Bone marrow (tissue), 2 donors: Measurements from ENCODE around the gene CHFR.
"Not testable (repeated sequence)": the region's sequence is repeated elsewhere in the genome, so short reads cannot be mapped to it uniquely, and the experiment has no call there.

Experiments used
- DNase-seq, 2 donors: peaks; one replicate each; lab custom pipeline; 2025; lab: John Stamatoyannopoulos, UW

The CHFR gene

GRCh38 chr12:132874175-132874574 is 13.2 kb downstream of the CHFR start:
- DNase-seq, result no peak

GRCh38 chr12:132873724-132874123 is 13.7 kb downstream of the CHFR start:
- DNase-seq, result no peak

- DNase-seq, result no peak
These were observed 14.4 kb downstream of the CHFR start for GRCh38 chr12:132872975-132873421.

GRCh38 chr12:132872073-132872855 is 15.1 kb downstream of the CHFR start:
- no peak for DNase-seq

- DNase-seq, result no peak
These were observed 17.9 kb downstream of the CHFR start for GRCh38 chr12:132869551-132869950.

- DNase-seq, result no peak
These were observed 21.1 kb downstream of the CHFR start for GRCh38 chr12:132866251-132866828.

- DNase-seq, result no peak
These were observed 25.8 kb downstream of the CHFR start for GRCh38 chr12:132861558-132861957.

- no peak for DNase-seq
These were observed 28.6 kb downstream of the CHFR start for GRCh38 chr12:132858718-132859266.

- not testable (repeated sequence) for DNase-seq
These were observed 30.4 kb downstream of the CHFR start for GRCh38 chr12:132857019-132857418.

- DNase-seq, result no peak
These were observed 30.8 kb downstream of the CHFR start for GRCh38 chr12:132856581-132856980.

GRCh38 chr12:132855211-132855610 is 32.2 kb downstream of the CHFR start:
- not testable (repeated sequence) for DNase-seq

- DNase-seq, result no peak
These were observed 33.9 kb downstream of the CHFR start for GRCh38 chr12:132853285-132854092.

- no peak for DNase-seq
These were observed 34.9 kb downstream of the CHFR start for GRCh38 chr12:132852496-132852895.

- DNase-seq, result no peak
These were observed 35.9 kb downstream of the CHFR start for GRCh38 chr12:132851465-132851864.

- no peak for DNase-seq
These were observed 37.1 kb downstream of the CHFR start for GRCh38 chr12:132850291-132850690.

GRCh38 chr12:132848521-132848920 is 38.9 kb downstream of the CHFR start:
- no peak for DNase-seq

GRCh38 chr12:132847363-132848356 is 39.7 kb downstream of the CHFR start:
- no peak for DNase-seq

GRCh38 chr12:132844681-132845080 is 42.7 kb downstream of the CHFR start:
- not testable (repeated sequence) for DNase-seq

GRCh38 chr12:132842449-132843045 is 44.9 kb downstream of the CHFR start:
- no peak for DNase-seq

- no peak for DNase-seq
These were observed 46.3 kb downstream of the CHFR start for GRCh38 chr12:132841151-132841550.

- no peak for DNase-seq
These were observed 46.9 kb downstream of the CHFR start for GRCh38 chr12:132840536-132840935.
